ENCODE data around the gene DHPS.

DNA sequence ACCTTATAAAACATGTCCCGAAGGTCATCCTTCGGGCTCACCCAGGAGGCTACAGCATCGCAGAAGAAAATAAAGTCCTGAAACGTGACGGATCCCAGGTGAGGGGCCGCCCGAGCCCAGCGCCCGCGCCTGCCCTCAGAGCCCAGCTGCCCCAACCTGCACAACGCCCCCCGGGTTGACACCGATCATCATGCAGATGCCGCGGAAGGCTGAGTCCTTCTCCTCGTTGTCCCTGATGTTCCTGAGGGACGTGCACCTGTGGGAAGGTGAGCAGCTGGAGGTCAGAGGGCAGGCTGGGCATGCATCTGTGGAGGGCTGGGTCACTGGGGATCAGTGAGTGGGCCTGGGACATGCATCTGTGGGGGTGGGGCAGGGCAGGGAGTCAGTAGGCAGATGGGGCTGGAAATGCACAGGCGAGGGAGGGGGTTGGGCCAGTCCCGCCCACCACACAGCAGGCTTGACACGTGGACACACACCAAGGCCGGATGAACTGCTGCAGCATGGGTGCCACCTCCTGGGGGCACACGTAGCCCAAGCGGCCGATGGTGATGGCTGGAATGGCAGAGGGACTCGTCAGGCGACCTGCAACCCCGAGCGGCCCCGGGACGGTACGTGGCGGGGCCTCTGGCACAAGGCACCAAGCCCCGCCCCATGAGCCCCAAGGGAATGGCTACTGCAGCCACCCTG lies 20.1 kb upstream of the DHPS start:
- TF ChIP-seq, protein P1, sequence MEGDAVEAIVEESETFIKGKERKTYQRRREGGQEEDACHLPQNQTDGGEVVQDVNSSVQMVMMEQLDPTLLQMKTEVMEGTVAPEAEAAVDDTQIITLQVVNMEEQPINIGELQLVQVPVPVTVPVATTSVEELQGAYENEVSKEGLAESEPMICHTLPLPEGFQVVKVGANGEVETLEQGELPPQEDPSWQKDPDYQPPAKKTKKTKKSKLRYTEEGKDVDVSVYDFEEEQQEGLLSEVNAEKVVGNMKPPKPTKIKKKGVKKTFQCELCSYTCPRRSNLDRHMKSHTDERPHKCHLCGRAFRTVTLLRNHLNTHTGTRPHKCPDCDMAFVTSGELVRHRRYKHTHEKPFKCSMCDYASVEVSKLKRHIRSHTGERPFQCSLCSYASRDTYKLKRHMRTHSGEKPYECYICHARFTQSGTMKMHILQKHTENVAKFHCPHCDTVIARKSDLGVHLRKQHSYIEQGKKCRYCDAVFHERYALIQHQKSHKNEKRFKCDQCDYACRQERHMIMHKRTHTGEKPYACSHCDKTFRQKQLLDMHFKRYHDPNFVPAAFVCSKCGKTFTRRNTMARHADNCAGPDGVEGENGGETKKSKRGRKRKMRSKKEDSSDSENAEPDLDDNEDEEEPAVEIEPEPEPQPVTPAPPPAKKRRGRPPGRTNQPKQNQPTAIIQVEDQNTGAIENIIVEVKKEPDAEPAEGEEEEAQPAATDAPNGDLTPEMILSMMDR (conservative IDR thresholded peaks at IDR 0.05; ENCODE audit: low read depth, low read length), result no peak
- no peak for TF ChIP-seq EZH2 (IDR thresholded peaks at IDR 0.05; ENCODE audit: low read length, unreplicated experiment)
- no peak for TF ChIP-seq EZH2phosphoT487 (IDR thresholded peaks at IDR 0.05; ENCODE audit: borderline replicate concordance, low read length)
